Tibial artery (tissue), 4 donors: ENCODE measurements around the gene ASIP.
"Not testable (repeated sequence)": the region's sequence is repeated elsewhere in the genome, so short reads cannot be mapped to it uniquely, and the experiment has no call there.

Source experiments
- DNase-seq, 2 donors: peaks; one replicate each; pipeline ENCODE4 v3.0.0-alpha.2; 2019
- H3K27ac ChIP-seq, 2 donors: fragments of 200-600 bp; sonication (generic) in 1 of 2; 1 replicate in 1 of 2; 2 replicates in 1 of 2; pipeline ENCODE4 v1.5.1; 2018 to 2019; ENCODE audit warnings: mild to moderate bottlenecking in 1 of 2
- H3K27me3 ChIP-seq, 2 donors: fragments of 200-600 bp; sonication (generic) in 1 of 2; one replicate each; pipeline versions ENCODE4 v1.5.1 to v1.6.0; 2016 to 2019
- H3K36me3 ChIP-seq, 3 donors: fragments of 200-600 bp; sonication (generic) in 2 of 3; one replicate each; pipeline ENCODE4 v1.5.1; 2016 to 2019; ENCODE audit warnings: mild to moderate bottlenecking in 2 of 3
- H3K4me1 ChIP-seq, 4 donors: fragments of 200-600 bp; sonication (generic) in 2 of 4; 1 replicate in 3 of 4; 2 replicates in 1 of 4; pipeline ENCODE4 v1.5.1; 2016 to 2019
- H3K4me3 ChIP-seq, 2 donors: fragments of 200-600 bp; sonication (generic) in 1 of 2; 1 replicate in 1 of 2; 2 replicates in 1 of 2; pipeline ENCODE4 v1.5.1; 2018 to 2019; ENCODE audit warnings: mild to moderate bottlenecking in 2 of 2
- H3K9me3 ChIP-seq, 3 donors: fragments of 200-600 bp; sonication (generic) in 1 of 3; one replicate each; pipeline ENCODE4 v1.5.1; 2016 to 2019
- CTCF ChIP-seq, 2 experiments: fragments of 200-600 bp in 1 of 2; fragments of 450-650 bp in 1 of 2; IDR thresholded peaks; one replicate each; pipeline ENCODE4 v1.5.1; 2017 to 2019; ENCODE audit warnings: antibody characterized with exemption in 2 of 2, mild to moderate bottlenecking in 1 of 2, moderate library complexity in 1 of 2
- intact Hi-C: fragments of 100-400 bp; cut with DNase I; formaldehyde crosslinking; loops from one replicate; pipeline ENCODE4 v1.15.0; 2023; ENCODE audit warnings: low total_unique reads

ASIP gene

GRCh38 chr20:34281177-34281576, 40.0 kb downstream of the ASIP start:
- Histone ChIP-seq H3K4me1 (no peaks in the 10 kb centered on the region), H3K27ac (no peak overlapping the region), H3K4me3 (no peak overlapping the region), H3K27me3 (no peaks in the 10 kb centered on the region), H3K9me3 (no peaks in the 10 kb centered on the region), H3K36me3 (peaks cover 39 to 98% (median 87%) of the 10 kb centered on the region in 3 donors)
- TF ChIP-seq CTCF (IDR thresholded peaks at IDR 0.05): no peak
- no peak for DNase-seq
- intact Hi-C loops: no loop called here

- no peaks in the 10 kb centered on the region for H3K9me3 ChIP-seq
- no peak for DNase-seq
- intact Hi-C loops: no loop called here
- H3K27me3 ChIP-seq: no peaks in the 10 kb centered on the region
- no peak overlapping the region for H3K4me3 ChIP-seq
- H3K36me3 ChIP-seq: peaks cover 39 to 98% (median 85%) of the 10 kb centered on the region in 3 donors
- TF ChIP-seq CTCF (IDR thresholded peaks at IDR 0.05): no peak
- no peak overlapping the region for H3K27ac ChIP-seq
- no peaks in the 10 kb centered on the region for H3K4me1 ChIP-seq
Observed at GRCh38 chr20:34282041-34282440, 40.8 kb downstream of the ASIP start.

- no peak for TF ChIP-seq CTCF (IDR thresholded peaks at IDR 0.05)
- DNase-seq: no peak
- Histone ChIP-seq H3K9me3 (no peaks in the 10 kb centered on the region), H3K27me3 (no peaks in the 10 kb centered on the region), H3K27ac (no peak overlapping the region), H3K36me3 (peaks cover 45 to 98% (median 71%) of the 10 kb centered on the region in 3 donors), H3K4me3 (no peak overlapping the region), H3K4me1 (no peaks in the 10 kb centered on the region)
- intact Hi-C loops: no loop called here
Observed at GRCh38 chr20:34283844-34284243, 42.6 kb downstream of the ASIP start.

GRCh38 chr20:34285450-34285849, 44.2 kb downstream of the ASIP start:
- no peaks in the 10 kb centered on the region for H3K9me3 ChIP-seq
- H3K27me3 ChIP-seq: no peaks in the 10 kb centered on the region
- DNase-seq: no peak
- no peak for TF ChIP-seq CTCF (IDR thresholded peaks at IDR 0.05)
- no peak overlapping the region for H3K4me3 ChIP-seq
- intact Hi-C loops: no loop called here
- H3K4me1 ChIP-seq: no peaks in the 10 kb centered on the region
- H3K36me3 ChIP-seq: peaks cover 56 to 98% (median 71%) of the 10 kb centered on the region in 3 donors
- H3K27ac ChIP-seq: no peak overlapping the region

GRCh38 chr20:34287500-34287899, 46.3 kb downstream of the ASIP start:
- H3K27me3 ChIP-seq, DNase-seq, H3K4me3 ChIP-seq, H3K9me3 ChIP-seq, H3K4me1 ChIP-seq, intact Hi-C loops, H3K27ac ChIP-seq: not testable (repeated sequence)
- peaks cover 65 to 98% (median 66%) of the 10 kb centered on the region in 3 donors for H3K36me3 ChIP-seq

- Histone ChIP-seq H3K36me3 (peaks cover 39 to 98% (median 60%) of the 10 kb centered on the region in 3 donors), H3K4me1 (no peaks in the 10 kb centered on the region), H3K27me3 (no peaks in the 10 kb centered on the region), H3K4me3 (no peak overlapping the region), H3K9me3 (no peaks in the 10 kb centered on the region), H3K27ac (no peak overlapping the region)
- intact Hi-C loops: no loop called here
- no peak for DNase-seq
- no peak for TF ChIP-seq CTCF (IDR thresholded peaks at IDR 0.05)
Observed at GRCh38 chr20:34290471-34290870, 49.2 kb downstream of the ASIP start.
